ENCODE data around the gene PPP2R2C.

PPP2R2C gene

DNA sequence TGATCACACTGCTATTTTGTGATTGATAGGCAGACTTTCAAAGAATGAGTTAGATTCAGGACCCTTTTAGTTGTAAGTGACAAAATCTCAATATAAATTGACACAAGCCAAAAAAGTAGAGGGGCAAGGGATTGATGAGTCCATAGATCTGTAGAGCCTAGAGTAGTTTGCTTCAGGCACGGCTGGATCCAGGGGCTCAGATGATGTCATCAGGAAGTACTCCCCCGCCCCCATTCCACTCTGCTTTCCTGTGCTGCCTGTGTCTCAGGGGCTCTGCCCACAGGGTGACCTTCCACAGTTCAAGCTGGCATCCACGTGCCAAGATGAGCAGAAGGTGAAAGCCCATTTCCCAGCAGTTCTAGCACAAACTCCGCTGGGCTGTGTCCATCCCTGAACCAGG lies 189.1 kb downstream of the PPP2R2C start:
- Histone ChIP-seq H3K27me3 (ENCODE audit: control insufficient read depth, insufficient read depth, low read length) (no peaks in the 10 kb centered on the region), H3K36me3 (ENCODE audit: control insufficient read depth, low read depth, low read length) (peaks cover 15% of the 10 kb centered on the region), H3K4me3 (ENCODE audit: low read length) (no peak overlapping the region)

DNA sequence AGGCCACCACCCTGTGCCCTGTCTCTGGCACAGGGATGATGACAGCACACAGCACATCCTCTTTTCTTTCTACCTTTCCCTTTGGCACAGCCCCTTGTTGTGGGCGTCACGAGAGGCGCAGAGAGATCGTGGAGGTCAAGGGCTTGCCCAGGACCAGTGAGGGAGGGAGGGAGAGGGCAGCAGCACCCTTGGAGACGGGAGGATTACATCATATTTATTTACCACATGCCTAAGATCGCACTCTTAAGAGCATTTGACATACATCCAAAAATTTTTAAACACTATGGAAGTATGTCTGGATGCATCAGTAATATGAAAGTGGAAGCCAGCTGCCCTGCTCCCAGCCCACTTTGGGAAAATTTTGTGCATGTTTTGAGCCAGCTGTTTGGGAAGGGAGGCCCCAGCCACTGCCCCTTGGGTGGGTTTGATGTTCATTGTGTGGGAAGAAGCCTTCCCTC lies 190.1 kb downstream of the PPP2R2C start:
- Histone ChIP-seq H3K9me3 (ENCODE audit: control insufficient read depth, low read depth, low read length) (no peaks in the 10 kb centered on the region), H3K27ac (ENCODE audit: low read length) (no peak overlapping the region), H3K4me3 (ENCODE audit: low read length) (no peak overlapping the region), H3K9ac (ENCODE audit: low read length) (no peak overlapping the region), H3K27me3 (ENCODE audit: control insufficient read depth, insufficient read depth, low read length) (no peaks in the 10 kb centered on the region), H3K4me1 (ENCODE audit: control insufficient read depth, low read depth, low read length) (no peaks in the 10 kb centered on the region), H3K36me3 (ENCODE audit: control insufficient read depth, low read depth, low read length) (peaks cover 13% of the 10 kb centered on the region)

More for the DNA sequence above, 189.1 kb downstream of the PPP2R2C start:
- Histone ChIP-seq H3K9ac (ENCODE audit: low read length) (no peak overlapping the region), H3K27ac (ENCODE audit: low read length) (no peak overlapping the region), H3K9me3 (ENCODE audit: control insufficient read depth, low read depth, low read length) (no peaks in the 10 kb centered on the region), H3K4me1 (ENCODE audit: control insufficient read depth, low read depth, low read length) (no peaks in the 10 kb centered on the region)

DNA sequence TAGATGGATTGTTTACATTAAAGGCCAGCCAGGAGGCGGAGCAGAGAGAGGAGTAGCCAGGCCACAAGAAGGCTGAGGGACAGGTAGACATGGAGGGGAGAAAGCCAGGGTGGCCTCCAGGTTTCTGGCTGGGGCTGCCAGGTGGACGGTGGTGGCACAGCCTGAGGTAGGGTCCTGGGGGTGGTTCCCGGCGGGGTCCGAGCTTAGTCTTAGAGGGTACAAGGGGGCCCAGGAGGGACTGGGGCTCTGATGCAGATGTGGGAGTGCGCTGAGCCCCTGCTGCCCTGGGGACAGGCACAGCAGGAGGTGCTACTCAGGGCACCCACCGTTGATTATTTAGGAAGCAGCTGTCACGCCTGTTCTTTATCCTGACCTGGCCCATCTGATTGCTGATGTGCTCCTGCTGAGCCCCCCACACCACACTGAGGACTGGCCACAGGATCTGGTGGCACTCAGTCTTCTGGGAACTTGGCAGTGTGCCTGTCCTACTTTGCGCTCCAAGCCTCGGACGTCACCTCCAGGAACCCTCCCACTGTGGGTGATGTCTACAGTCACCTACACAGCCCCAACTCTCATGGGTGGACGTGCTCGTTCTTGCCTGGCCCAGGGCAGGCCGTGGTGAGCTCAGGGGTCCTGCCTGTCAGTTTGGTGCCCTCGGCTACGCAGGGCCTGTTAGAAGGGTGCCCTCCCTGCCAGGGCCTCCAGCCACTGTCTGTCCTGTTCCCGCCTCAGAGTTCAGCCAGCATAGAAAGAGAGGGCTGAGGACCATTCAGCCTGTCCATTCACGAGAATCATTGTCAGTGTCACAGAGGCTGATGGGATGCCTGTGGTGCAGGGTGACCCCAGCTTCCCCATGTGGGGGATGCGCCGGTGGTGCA lies 190.7 kb downstream of the PPP2R2C start:
- no peaks in the 10 kb centered on the region for H3K27me3 ChIP-seq (ENCODE audit: control insufficient read depth, insufficient read depth, low read length)
- H3K4me1 ChIP-seq (ENCODE audit: control insufficient read depth, low read depth, low read length): no peaks in the 10 kb centered on the region
- peaks cover 12% of the 10 kb centered on the region for H3K36me3 ChIP-seq (ENCODE audit: control insufficient read depth, low read depth, low read length)
- no peak overlapping the region for H3K4me3 ChIP-seq (ENCODE audit: low read length)
- no peak overlapping the region for H3K9ac ChIP-seq (ENCODE audit: low read length)
- H3K9me3 ChIP-seq (ENCODE audit: control insufficient read depth, low read depth, low read length): no peaks in the 10 kb centered on the region
- no peak overlapping the region for H3K27ac ChIP-seq (ENCODE audit: low read length)

DNA sequence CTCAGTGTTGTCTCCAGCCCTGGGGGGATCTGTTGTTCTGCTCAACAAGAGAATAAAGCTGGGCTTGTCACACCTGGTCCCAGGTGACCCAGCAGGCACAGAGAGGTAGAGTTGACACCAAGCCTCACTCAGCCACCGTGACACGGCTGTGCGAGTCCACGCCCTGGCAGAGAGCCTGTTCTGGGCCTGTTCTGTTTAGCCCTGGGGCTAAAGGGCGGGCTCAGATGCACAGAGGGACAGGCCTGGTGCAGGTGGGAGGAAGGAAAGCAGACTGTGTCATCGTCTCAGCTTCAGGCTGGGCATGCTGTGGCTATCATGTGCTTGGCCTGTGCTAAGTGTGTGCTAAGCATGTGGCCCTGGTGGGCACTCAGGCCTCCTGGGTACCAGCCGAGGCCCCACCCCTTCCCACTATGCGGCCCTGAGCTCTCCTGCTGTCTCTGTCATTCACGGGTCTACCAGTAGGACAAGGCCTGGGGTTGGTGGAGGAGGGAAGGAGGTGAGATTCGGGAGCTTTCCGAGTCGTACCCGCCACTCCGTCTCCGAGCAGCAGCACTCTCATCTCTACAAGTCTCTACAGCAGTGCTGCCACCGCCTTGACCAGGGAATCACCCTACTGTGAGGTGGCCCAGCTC lies 191.9 kb downstream of the PPP2R2C start:
- H3K9me3 ChIP-seq (ENCODE audit: control insufficient read depth, low read depth, low read length): no peaks in the 10 kb centered on the region
- no peak overlapping the region for H3K27ac ChIP-seq (ENCODE audit: low read length)
- peaks cover 12% of the 10 kb centered on the region for H3K36me3 ChIP-seq (ENCODE audit: control insufficient read depth, low read depth, low read length)
- no peaks in the 10 kb centered on the region for H3K27me3 ChIP-seq (ENCODE audit: control insufficient read depth, insufficient read depth, low read length)
- H3K4me3 ChIP-seq (ENCODE audit: low read length): no peak overlapping the region
- H3K4me1 ChIP-seq (ENCODE audit: control insufficient read depth, low read depth, low read length): no peaks in the 10 kb centered on the region
- H3K9ac ChIP-seq (ENCODE audit: low read length): no peak overlapping the region

DNA sequence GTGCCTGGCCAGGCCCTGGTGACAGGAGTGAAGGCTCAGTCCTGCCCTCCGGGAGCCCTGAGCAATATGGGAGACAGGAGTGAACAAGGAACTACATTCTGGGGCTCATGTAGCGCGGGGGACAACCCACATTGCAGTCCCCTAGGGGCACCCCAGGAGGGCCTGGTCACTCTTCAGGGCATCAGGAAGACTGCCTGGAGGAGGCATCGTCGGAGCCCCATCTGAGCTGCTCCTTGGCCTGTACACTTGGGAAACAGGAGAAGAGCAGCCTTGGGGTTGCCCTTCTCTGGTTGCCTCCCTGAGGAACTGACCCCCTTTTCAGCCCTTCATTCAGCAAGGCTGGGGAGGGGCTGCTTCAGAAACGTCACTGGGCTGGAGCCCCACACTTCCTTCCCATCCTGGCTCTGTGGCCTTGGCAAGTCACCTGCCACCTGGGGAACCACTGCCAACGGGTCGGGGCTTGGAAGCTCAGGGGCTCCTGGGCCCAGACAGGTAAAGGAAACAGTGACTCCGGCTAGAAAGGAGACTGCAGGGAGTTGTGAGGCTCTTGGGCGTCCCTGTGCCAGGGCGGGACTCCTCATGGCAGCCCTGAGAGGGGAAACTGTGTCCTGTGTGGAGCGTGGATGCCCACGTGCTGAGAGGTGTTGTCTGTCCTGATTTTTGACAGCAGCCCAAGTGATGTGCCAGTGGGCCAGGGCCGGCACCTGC lies 192.7 kb downstream of the PPP2R2C start:
- Histone ChIP-seq H3K27me3 (ENCODE audit: control insufficient read depth, insufficient read depth, low read length) (no peaks in the 10 kb centered on the region), H3K36me3 (ENCODE audit: control insufficient read depth, low read depth, low read length) (peaks cover 12% of the 10 kb centered on the region), H3K9me3 (ENCODE audit: control insufficient read depth, low read depth, low read length) (no peaks in the 10 kb centered on the region), H3K9ac (ENCODE audit: low read length) (no peak overlapping the region), H3K27ac (ENCODE audit: low read length) (no peak overlapping the region), H3K4me1 (ENCODE audit: control insufficient read depth, low read depth, low read length) (peaks cover 3% of the 10 kb centered on the region), H3K4me3 (ENCODE audit: low read length) (no peak overlapping the region)

DNA sequence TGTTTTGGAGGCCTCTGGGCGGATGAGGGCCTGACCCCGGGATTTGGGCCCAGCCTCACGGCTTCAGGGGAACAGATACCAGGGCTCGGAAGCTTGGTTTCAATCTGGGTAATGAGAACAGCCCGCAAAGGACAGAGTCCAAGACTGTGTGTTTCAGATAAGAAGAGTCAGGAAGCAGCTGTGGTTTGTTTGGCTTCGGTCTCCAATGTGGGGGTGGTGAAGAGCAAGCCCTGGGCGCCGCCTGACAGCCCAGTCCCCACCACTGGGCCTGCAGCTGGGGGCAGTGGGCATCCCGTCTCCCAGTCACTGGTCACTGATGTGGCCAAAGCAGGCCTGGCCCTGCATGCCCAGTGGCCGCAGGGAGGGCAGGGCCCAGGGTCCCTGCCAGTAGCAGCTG lies 193.6 kb downstream of the PPP2R2C start:
- Histone ChIP-seq H3K27ac (ENCODE audit: low read length) (no peak overlapping the region), H3K9me3 (ENCODE audit: control insufficient read depth, low read depth, low read length) (no peaks in the 10 kb centered on the region), H3K36me3 (ENCODE audit: control insufficient read depth, low read depth, low read length) (peaks cover 12% of the 10 kb centered on the region), H3K27me3 (ENCODE audit: control insufficient read depth, insufficient read depth, low read length) (no peaks in the 10 kb centered on the region), H3K4me1 (ENCODE audit: control insufficient read depth, low read depth, low read length) (peaks cover 9% of the 10 kb centered on the region), H3K9ac (ENCODE audit: low read length) (no peak overlapping the region), H3K4me3 (ENCODE audit: low read length) (no peak overlapping the region)

DNA sequence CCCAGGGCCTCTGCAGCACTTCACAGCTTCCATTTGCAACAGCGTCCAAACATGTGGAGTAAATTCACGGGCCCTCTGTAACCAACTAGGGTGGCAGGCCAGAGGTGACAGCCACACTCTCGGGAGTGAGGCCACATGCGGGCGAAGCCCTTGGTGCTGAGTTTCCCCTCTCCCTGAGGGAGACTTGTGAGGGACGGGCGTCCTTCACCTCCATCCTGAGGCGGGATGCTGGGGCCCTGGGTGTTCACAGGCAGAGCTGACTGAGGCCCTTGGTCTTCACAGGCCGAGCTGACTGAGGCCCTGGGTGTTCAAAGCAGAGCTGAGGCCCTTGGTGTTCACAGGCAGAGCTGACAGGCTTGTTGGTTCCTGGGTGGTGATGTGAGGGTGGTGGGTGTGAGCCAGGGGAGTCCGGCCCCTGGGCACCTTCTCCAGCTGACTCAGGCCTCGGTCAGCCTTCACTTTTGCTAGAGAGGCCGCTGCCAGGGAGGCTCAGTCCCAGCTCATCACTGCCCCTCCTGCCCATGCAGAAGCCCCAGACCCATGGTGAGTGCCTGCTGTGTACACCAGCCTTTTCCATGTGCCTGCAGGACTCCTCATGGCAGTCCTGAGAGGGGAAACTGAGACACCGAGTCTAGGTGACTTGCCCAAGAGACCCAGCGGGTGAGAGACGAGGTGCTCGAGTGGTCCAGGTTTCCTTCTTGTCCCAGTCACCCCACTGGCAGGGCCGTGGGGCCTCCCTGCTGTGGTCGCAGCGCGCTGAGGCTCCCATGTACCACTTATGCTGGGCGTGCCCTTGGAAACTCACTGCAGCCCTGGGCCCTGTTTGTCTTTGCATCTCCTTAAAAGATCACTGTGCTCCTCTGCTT lies 194.2 kb downstream of the PPP2R2C start:
- H3K27me3 ChIP-seq (ENCODE audit: control insufficient read depth, insufficient read depth, low read length): no peaks in the 10 kb centered on the region
- H3K9ac ChIP-seq (ENCODE audit: low read length): no peak overlapping the region
- peaks cover 9% of the 10 kb centered on the region for H3K4me1 ChIP-seq (ENCODE audit: control insufficient read depth, low read depth, low read length)
- H3K4me3 ChIP-seq (ENCODE audit: low read length): no peak overlapping the region
- H3K9me3 ChIP-seq (ENCODE audit: control insufficient read depth, low read depth, low read length): no peaks in the 10 kb centered on the region
- H3K36me3 ChIP-seq (ENCODE audit: control insufficient read depth, low read depth, low read length): peaks cover 12% of the 10 kb centered on the region
- H3K27ac ChIP-seq (ENCODE audit: low read length): no peak overlapping the region

DNA sequence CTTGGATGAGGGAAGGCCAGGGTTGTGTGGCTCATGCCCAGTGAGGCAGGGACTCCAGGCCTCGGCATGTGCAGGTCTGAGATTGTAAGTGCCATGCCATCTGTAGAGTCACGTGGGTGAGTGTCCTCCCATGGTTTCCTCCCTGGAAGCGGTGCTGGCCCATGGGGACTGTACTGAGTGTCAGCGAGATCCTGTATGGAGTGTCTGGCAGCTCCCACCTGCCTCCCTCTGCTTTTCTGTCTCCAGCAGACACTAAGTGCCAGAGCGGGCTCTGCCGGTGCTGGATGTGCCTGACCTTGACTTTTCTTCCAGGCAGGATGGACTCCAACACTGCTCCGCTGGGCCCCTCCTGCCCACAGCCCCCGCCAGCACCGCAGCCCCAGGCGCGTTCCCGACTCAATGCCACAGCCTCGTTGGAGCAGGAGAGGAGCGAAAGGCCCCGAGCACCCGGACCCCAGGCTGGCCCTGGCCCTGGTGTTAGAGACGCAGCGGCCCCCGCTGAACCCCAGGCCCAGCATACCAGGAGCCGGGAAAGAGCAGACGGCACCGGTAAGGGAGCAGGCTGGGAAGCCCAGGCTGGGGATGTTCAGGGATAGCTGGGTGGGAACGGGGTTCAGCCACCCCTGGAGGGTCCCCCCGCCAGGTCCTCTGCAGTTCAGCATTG lies 195.1 kb downstream of the PPP2R2C start:
- H3K9ac ChIP-seq (ENCODE audit: low read length): no peak overlapping the region
- H3K27me3 ChIP-seq (ENCODE audit: control insufficient read depth, insufficient read depth, low read length): no peaks in the 10 kb centered on the region

DNA sequence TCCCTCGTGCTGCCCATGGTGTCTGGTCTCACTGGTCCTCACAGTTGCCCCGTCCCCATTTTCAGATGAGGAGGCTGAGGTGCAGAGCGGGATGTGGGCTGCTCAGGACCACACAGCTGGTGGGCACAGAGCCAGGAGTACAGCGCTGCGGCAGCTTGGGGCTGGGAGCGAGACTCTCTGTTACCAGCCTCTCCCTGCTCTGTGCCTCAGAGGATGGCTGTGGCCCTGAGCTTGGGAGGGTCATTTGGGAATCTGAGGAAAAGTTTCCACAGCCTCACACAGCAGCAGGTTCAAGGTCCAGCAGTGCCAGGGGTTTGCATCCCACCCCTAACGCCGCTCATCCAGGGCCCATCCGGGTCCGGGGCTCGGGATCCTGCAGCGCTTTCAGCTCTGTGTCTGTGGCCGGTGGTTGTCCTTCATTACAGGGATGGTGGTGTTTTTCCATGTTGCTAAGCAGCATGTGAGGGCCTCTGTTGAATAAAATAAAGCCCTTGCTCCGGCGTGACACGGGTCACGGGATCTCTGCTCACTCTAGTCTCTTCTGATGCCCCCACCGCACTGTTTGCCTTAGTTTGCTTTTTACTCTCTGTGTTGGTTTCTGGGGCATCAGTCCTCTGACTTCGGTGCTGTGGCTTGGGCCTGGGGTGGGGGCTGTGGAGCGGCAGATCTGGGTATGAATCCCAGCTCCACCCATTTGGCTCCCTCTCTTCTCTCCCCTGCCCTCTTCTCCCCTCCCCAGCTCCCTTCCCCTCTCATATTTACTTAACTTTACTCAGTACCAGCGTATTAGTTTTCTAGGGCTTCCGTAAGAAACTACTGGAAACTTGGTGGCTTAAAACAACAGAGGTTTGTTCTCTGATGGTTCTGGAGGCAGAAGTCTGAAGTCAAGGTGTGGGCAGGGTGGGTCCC lies 196.3 kb downstream of the PPP2R2C start:
- H3K9ac ChIP-seq (ENCODE audit: low read length): no peak overlapping the region
- no peak overlapping the region for H3K4me3 ChIP-seq (ENCODE audit: low read length)
- no peaks in the 10 kb centered on the region for H3K9me3 ChIP-seq (ENCODE audit: control insufficient read depth, low read depth, low read length)
- H3K27ac ChIP-seq (ENCODE audit: low read length): no peak overlapping the region
- H3K27me3 ChIP-seq (ENCODE audit: control insufficient read depth, insufficient read depth, low read length): no peaks in the 10 kb centered on the region
- peaks cover 7% of the 10 kb centered on the region for H3K36me3 ChIP-seq (ENCODE audit: control insufficient read depth, low read depth, low read length)
- H3K4me1 ChIP-seq (ENCODE audit: control insufficient read depth, low read depth, low read length): peaks cover 9% of the 10 kb centered on the region

More for the DNA sequence above, 195.1 kb downstream of the PPP2R2C start:
- Histone ChIP-seq H3K27ac (ENCODE audit: low read length) (no peak overlapping the region), H3K9me3 (ENCODE audit: control insufficient read depth, low read depth, low read length) (no peaks in the 10 kb centered on the region), H3K36me3 (ENCODE audit: control insufficient read depth, low read depth, low read length) (peaks cover 10% of the 10 kb centered on the region), H3K4me3 (ENCODE audit: low read length) (no peak overlapping the region), H3K4me1 (ENCODE audit: control insufficient read depth, low read depth, low read length) (peaks cover 9% of the 10 kb centered on the region)

DNA sequence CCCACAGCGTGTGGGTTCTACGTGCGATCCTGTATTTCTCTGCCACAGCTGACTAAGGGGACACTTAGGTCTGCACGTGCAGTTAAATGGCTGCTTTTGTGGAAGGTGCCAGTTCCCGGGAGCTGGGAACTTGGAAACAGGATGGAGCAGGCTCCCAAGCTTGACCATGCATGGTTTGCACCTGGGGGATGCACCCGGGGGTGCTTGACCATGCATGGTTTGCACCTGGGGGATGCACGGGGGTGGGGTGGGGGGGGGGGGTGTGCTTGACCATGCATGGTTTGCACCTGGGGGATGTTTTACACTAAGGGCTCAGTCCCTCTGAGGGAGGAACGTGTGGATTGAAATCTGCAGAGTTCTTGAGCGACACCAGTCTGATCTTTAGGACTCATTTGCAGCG lies 197.1 kb downstream of the PPP2R2C start:
- H3K36me3 ChIP-seq (ENCODE audit: control insufficient read depth, low read depth, low read length): peaks cover 7% of the 10 kb centered on the region
- no peak overlapping the region for H3K27ac ChIP-seq (ENCODE audit: low read length)
- no peaks in the 10 kb centered on the region for H3K9me3 ChIP-seq (ENCODE audit: control insufficient read depth, low read depth, low read length)
- no peak overlapping the region for H3K4me3 ChIP-seq (ENCODE audit: low read length)
- no peak overlapping the region for H3K9ac ChIP-seq (ENCODE audit: low read length)
- no peaks in the 10 kb centered on the region for H3K27me3 ChIP-seq (ENCODE audit: control insufficient read depth, insufficient read depth, low read length)
- H3K4me1 ChIP-seq (ENCODE audit: control insufficient read depth, low read depth, low read length): peaks cover 9% of the 10 kb centered on the region

All from iPS-18a (cell line).